Measurements from ENCODE around the gene TMEM272. TPM values are rescaled to one million over a fixed set of nuclear protein-coding genes. Genes with fewer than 3 reads are reported as not detected.

The TMEM272 gene
- total and polyA plus RNA-seq, 2 donors (not counting 3 experiments of a cell fraction or from before 2014, with no cell fraction given) = not detected

GRCh38 chr13:51783428-51784094 is 61.4 kb downstream of the TMEM272 start:
- Histone ChIP-seq H4K20me1 (replicated peaks; ENCODE audit: control insufficient read depth, extremely low read depth, insufficient read depth, low read length) (no peaks in the 10 kb centered on the region), H2AFZ (ENCODE audit: low read depth, low read length) (no peak overlapping the region), H3K36me3 (ENCODE audit: control insufficient read depth in 2 of 2, extremely low read depth in 1 of 2, insufficient read depth in 2 of 2, low read length in 2 of 2) (no peaks in the 10 kb centered on the region), H3K27ac (ENCODE audit: insufficient read depth, low read depth, low read length) (no peak overlapping the region), H3K9ac (replicated peaks; ENCODE audit: extremely low read depth, insufficient read depth, low read length) (no peak overlapping the region), H3K4me3 (replicated peaks in 1 of 3; ENCODE audit: insufficient read depth in 1 of 3, low read depth in 1 of 3, low read length in 3 of 3) (no peak overlapping the region), H3K9me1 (replicated peaks; ENCODE audit: control insufficient read depth, extremely low read depth, insufficient read depth, low read length) (no peaks in the 10 kb centered on the region), H3K9me3 (replicated peaks; ENCODE audit: control insufficient read depth, insufficient read depth, low read length) (no peaks in the 10 kb centered on the region), H3K79me2 (ENCODE audit: control insufficient read depth, insufficient read depth, low read length) (no peaks in the 10 kb centered on the region), H3K4me1 (ENCODE audit: control insufficient read depth, extremely low read depth, insufficient read depth, low read length) (no peaks in the 10 kb centered on the region), H3K4me2 (ENCODE audit: insufficient read depth, low read length) (no peak overlapping the region), H3K27me3 (ENCODE audit: control insufficient read depth in 2 of 2, insufficient read depth in 2 of 2, low read length in 2 of 2) (no peaks in the 10 kb centered on the region)
- DNase-seq (ENCODE audit: low read depth, low spot score) (no peak), FAIRE-seq (no peak)
- TF ChIP-seq FOS (IDR thresholded peaks at IDR 0.05; ENCODE audit: borderline replicate concordance, insufficient read depth, low read length) (no peak), EZH2 (IDR thresholded peaks at IDR 0.05; ENCODE audit: borderline replicate concordance, low read depth, low read length, severe bottlenecking) (no peak), GATA2 (IDR thresholded peaks at IDR 0.05; ENCODE audit: insufficient read depth, insufficient read length, low read depth, low read length) (no peak), CTCF (IDR thresholded peaks at IDR 0.05; ENCODE audit: extremely low read depth in 1 of 2, insufficient read depth in 1 of 2, low read depth in 1 of 2, low read length in 2 of 2) (no peak), POLR2AphosphoS5 (IDR thresholded peaks at IDR 0.05; ENCODE audit: insufficient read depth, low read depth, low read length) (no peak), MYC (IDR thresholded peaks at IDR 0.05; ENCODE audit: low read depth, low read length) (no peak), JUN (IDR thresholded peaks at IDR 0.05; ENCODE audit: borderline replicate concordance, insufficient read depth, insufficient read length, low read depth) (no peak), POLR2A (IDR thresholded peaks at IDR 0.05; ENCODE audit: low read depth, low read length) (no peak), MAX (IDR thresholded peaks at IDR 0.05; ENCODE audit: insufficient read depth, insufficient read length) (no peak)
- POLR2A ChIA-PET = interaction anchor here (2.4 kb wide), 1 partner anchor 330 kb away, joined by 6 read pairs; the partner anchor contains the start of gene INTS6
- no TSS peak for BruUV-seq (replicated peaks)
- CTCF ChIA-PET = interaction anchor here (0.8 to 1.7 kb wide), 6 partner anchors 10 to 658 kb away, joined by 3 to 8 read pairs (median 4); no protein-coding TSS in a partner anchor
- dilution Hi-C loops (cut with MboI; ENCODE audit: extremely low pct_ligation_motif_present, low sequenced_read_pairs) = no loop called here
- intact Hi-C loops (cut with micrococcal nuclease) = no loop called here

All from endothelial cell of umbilical vein (primary cell).